ENCODE data around the gene DDX10. TPM values are rescaled to one million over a fixed set of nuclear protein-coding genes. Genes with fewer than 3 reads are reported as not detected.

Gene DDX10
- polyA plus RNA-seq, 1 of the 3 experiments (the other 2 are of a cell fraction): 35.8 TPM

DNA sequence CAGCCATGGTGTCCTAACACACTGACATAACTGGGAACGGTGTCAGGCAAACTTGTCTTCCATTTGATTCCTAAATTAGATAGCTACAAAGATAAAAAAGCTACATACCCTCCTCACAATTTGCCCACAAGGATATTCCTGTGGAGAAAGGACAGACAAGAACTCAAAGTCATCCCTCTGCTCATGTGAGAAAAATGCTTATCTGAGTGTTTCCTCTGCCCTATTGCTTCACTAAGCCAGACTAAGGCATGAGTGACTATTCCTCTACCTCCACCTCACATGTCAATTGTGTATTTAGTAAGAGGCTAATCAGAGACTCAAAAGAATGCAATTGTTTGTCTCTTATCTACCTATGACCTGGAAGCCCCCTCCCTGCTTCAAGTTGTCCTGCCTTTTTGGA is 247.7 kb downstream of the DDX10 start (continued):
- TF ChIP-seq, protein P1, sequence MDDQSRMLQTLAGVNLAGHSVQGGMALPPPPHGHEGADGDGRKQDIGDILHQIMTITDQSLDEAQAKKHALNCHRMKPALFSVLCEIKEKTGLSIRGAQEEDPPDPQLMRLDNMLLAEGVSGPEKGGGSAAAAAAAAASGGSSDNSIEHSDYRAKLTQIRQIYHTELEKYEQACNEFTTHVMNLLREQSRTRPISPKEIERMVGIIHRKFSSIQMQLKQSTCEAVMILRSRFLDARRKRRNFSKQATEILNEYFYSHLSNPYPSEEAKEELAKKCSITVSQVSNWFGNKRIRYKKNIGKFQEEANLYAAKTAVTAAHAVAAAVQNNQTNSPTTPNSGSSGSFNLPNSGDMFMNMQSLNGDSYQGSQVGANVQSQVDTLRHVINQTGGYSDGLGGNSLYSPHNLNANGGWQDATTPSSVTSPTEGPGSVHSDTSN (IDR thresholded peaks at IDR 0.05): no peak
- TF ChIP-seq, protein P2, sequence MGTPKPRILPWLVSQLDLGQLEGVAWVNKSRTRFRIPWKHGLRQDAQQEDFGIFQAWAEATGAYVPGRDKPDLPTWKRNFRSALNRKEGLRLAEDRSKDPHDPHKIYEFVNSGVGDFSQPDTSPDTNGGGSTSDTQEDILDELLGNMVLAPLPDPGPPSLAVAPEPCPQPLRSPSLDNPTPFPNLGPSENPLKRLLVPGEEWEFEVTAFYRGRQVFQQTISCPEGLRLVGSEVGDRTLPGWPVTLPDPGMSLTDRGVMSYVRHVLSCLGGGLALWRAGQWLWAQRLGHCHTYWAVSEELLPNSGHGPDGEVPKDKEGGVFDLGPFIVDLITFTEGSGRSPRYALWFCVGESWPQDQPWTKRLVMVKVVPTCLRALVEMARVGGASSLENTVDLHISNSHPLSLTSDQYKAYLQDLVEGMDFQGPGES (IDR thresholded peaks at IDR 0.05; ENCODE audit: low read depth, low read length): no peak

DNA sequence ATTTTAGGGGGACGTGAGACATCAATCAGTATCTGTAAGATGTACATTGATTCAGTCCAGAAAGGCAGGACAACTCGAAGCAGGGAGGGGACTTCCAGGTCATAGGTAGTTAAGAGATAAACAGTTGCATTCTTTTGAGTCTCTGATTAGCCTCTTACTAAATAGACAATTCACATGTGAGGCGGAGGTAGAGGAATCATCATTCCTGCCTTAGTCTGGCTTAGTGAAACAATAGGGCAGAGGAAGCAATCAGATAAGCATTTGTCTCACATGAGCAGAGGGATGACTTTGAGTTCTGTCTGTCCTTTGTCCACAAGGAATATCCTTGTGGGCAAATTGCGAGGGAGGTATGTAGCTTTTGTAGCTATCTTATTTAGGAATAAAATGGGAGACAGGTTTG is 248.3 kb downstream of the DDX10 start:
- WGBS (ENCODE audit: low lambda C conversion rate): 95% methylated on average over 4 of the region's 4 CpGs
- CTCF ChIA-PET: no interaction called here

DNA sequence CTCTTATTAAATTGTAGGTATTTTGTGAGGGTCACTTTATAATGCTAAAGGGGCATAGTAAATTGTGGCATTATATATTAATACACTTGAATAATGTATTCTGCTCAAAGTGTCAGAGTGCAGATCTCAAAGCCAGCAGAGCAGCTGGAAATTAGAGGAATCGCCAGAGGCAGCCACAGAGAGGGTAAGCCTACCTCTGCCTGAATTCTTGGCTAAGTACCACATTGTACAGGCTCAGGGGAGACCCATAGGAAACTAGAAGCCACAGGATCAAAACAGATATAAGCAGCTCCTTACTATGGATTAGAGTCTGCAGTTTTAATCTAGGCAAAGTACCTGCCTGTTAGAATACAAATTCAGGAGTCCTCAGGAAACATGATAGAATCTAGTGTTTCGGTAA is 249.3 kb downstream of the DDX10 start:
- Histone ChIP-seq H3K4me1 (ENCODE audit: control insufficient read depth in 1 of 2, insufficient read depth in 2 of 2, low read depth in 1 of 2, low read length in 1 of 2) (peaks cover 5 to 15% of the 10 kb centered on the region in 2 experiments; a peak in 3 of 4 replicates), H3F3A (replicated peaks; ENCODE audit: insufficient read depth) (peaks cover 24% of the 10 kb centered on the region), H3K4me3 (ENCODE audit: low read depth in 2 of 2, low read length in 1 of 2) (no peak overlapping the region), H4K20me1 (ENCODE audit: insufficient read depth) (no peaks in the 10 kb centered on the region), H2AFZ (ENCODE audit: low read depth) (no peak overlapping the region), H3K4me2 (no peak overlapping the region), H3K9ac (no peak overlapping the region), H3K79me2 (ENCODE audit: insufficient read depth) (peaks cover 3% of the 10 kb centered on the region; the same call in 1 of the 2 replicates), H3K9me2 (no peaks in the 10 kb centered on the region), H3K27ac (ENCODE audit: low read depth in 2 of 2, low read length in 1 of 2) (peak overlapping the region in 1 of 2 experiments; percentile 19; a peak in 1 of 4 replicates), H3K27me3 (ENCODE audit: insufficient read depth) (no peaks in the 10 kb centered on the region), H3K9me3 (no peaks in the 10 kb centered on the region), H3K36me3 (replicated peaks in 1 of 2; ENCODE audit: control insufficient read depth in 1 of 2, insufficient read depth in 2 of 2, low read length in 1 of 2) (peaks cover 4 to 14% of the 10 kb centered on the region in 2 experiments)
- POLR2A ChIA-PET: no interaction called here
- CTCF ChIA-PET: interaction anchor here (0.7 to 1.4 kb wide), 2 partner anchors 43 to 216 kb away, joined by 3 to 4 read pairs; no protein-coding TSS in a partner anchor
- TF ChIP-seq RFX5 (IDR thresholded peaks at IDR 0.05; ENCODE audit: low read length) (no peak), RXRA (IDR thresholded peaks at IDR 0.05; ENCODE audit: borderline replicate concordance, low read depth) (no peak), NFIC (IDR thresholded peaks at IDR 0.05; ENCODE audit: borderline replicate concordance) (no peak), CHD2 (IDR thresholded peaks at IDR 0.05; ENCODE audit: low read length, partially characterized antibody) (no peak), RCOR1 (IDR thresholded peaks at IDR 0.05; ENCODE audit: low read length) (no peak), MXI1 (IDR thresholded peaks at IDR 0.05; ENCODE audit: low read depth, low read length) (no peak)
- TF ChIP-seq, protein P3, sequence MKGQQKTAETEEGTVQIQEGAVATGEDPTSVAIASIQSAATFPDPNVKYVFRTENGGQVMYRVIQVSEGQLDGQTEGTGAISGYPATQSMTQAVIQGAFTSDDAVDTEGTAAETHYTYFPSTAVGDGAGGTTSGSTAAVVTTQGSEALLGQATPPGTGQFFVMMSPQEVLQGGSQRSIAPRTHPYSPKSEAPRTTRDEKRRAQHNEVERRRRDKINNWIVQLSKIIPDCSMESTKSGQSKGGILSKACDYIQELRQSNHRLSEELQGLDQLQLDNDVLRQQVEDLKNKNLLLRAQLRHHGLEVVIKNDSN (IDR thresholded peaks at IDR 0.05; ENCODE audit: borderline replicate concordance, low read depth): no peak
- TF ChIP-seq, protein P4, sequence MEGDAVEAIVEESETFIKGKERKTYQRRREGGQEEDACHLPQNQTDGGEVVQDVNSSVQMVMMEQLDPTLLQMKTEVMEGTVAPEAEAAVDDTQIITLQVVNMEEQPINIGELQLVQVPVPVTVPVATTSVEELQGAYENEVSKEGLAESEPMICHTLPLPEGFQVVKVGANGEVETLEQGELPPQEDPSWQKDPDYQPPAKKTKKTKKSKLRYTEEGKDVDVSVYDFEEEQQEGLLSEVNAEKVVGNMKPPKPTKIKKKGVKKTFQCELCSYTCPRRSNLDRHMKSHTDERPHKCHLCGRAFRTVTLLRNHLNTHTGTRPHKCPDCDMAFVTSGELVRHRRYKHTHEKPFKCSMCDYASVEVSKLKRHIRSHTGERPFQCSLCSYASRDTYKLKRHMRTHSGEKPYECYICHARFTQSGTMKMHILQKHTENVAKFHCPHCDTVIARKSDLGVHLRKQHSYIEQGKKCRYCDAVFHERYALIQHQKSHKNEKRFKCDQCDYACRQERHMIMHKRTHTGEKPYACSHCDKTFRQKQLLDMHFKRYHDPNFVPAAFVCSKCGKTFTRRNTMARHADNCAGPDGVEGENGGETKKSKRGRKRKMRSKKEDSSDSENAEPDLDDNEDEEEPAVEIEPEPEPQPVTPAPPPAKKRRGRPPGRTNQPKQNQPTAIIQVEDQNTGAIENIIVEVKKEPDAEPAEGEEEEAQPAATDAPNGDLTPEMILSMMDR (IDR thresholded peaks at IDR 0.05): no peak
- TF ChIP-seq, protein P5, sequence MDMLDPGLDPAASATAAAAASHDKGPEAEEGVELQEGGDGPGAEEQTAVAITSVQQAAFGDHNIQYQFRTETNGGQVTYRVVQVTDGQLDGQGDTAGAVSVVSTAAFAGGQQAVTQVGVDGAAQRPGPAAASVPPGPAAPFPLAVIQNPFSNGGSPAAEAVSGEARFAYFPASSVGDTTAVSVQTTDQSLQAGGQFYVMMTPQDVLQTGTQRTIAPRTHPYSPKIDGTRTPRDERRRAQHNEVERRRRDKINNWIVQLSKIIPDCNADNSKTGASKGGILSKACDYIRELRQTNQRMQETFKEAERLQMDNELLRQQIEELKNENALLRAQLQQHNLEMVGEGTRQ (IDR thresholded peaks at IDR 0.05; ENCODE audit: borderline replicate concordance, low read depth, low read length): no peak
- peak; percentile 12 for DNase-seq
- 88% methylated on average over 2 of the region's 2 CpGs for WGBS (ENCODE audit: low lambda C conversion rate)

More for the DNA sequence above, 248.3 kb downstream of the DDX10 start:
- H3K9me3 ChIP-seq: no peaks in the 10 kb centered on the region
- POLR2A ChIA-PET: no interaction called here
- H3F3A ChIP-seq (replicated peaks; ENCODE audit: insufficient read depth): peaks cover 24% of the 10 kb centered on the region
- no peak overlapping the region for H3K4me2 ChIP-seq
- peaks cover 5 to 15% of the 10 kb centered on the region in 2 experiments; a peak in 3 of 4 replicates for H3K4me1 ChIP-seq (ENCODE audit: control insufficient read depth in 1 of 2, insufficient read depth in 2 of 2, low read depth in 1 of 2, low read length in 1 of 2)
- TF ChIP-seq NFIC (IDR thresholded peaks at IDR 0.05; ENCODE audit: borderline replicate concordance): no peak
- no peak for TF ChIP-seq RCOR1 (IDR thresholded peaks at IDR 0.05; ENCODE audit: low read length)
- TF ChIP-seq GATA2 (CRISPR knock-in tag; IDR thresholded peaks at IDR 0.05): no peak
- H3K9me2 ChIP-seq: no peaks in the 10 kb centered on the region
- H3K36me3 ChIP-seq (replicated peaks in 1 of 2; ENCODE audit: control insufficient read depth in 1 of 2, insufficient read depth in 2 of 2, low read length in 1 of 2): peaks cover 4 to 5% of the 10 kb centered on the region in 2 experiments
- no peaks in the 10 kb centered on the region for H3K27me3 ChIP-seq (ENCODE audit: insufficient read depth)
- DNase-seq: no peak
- no peak overlapping the region for H2AFZ ChIP-seq (ENCODE audit: low read depth)
- H4K20me1 ChIP-seq (ENCODE audit: insufficient read depth): no peaks in the 10 kb centered on the region
- H3K4me3 ChIP-seq (ENCODE audit: low read depth in 2 of 2, low read length in 1 of 2): no peak overlapping the region
- peak overlapping the region in 1 of 2 experiments; percentile 33; a peak in 2 of 4 replicates for H3K27ac ChIP-seq (ENCODE audit: low read depth in 2 of 2, low read length in 1 of 2)
- H3K79me2 ChIP-seq (ENCODE audit: insufficient read depth): peaks cover 3% of the 10 kb centered on the region; the same call in 1 of the 2 replicates
- H3K9ac ChIP-seq: no peak overlapping the region

Measured in SK-N-SH (cell line).